Loucy (cell line): ENCODE data around the gene SPI1.

ENCODE experiments used
- CTCF ChIP-seq: fragments of 200-600 bp; sonication (generic); conservative IDR thresholded peaks from 2 replicates; pipeline ENCODE4 v1.5.1; 2014; ENCODE audit warnings: mild to moderate bottlenecking, antibody characterized with exemption, low read length
- EZH2phosphoT487 ChIP-seq: fragments of 200-600 bp; IDR thresholded peaks from 2 replicates; pipeline ENCODE4 v1.6.1; 2018; ENCODE audit warnings: antibody characterized with exemption, mild to moderate bottlenecking, moderate library complexity, borderline replicate concordance

GRCh38 chr11:47400768-47401279, 22.5 kb upstream of the SPI1 start:
- TF ChIP-seq CTCF (no peak), EZH2phosphoT487 (no peak)
